ENCODE measurements around the gene EGR2.

EGR2 gene

DNA sequence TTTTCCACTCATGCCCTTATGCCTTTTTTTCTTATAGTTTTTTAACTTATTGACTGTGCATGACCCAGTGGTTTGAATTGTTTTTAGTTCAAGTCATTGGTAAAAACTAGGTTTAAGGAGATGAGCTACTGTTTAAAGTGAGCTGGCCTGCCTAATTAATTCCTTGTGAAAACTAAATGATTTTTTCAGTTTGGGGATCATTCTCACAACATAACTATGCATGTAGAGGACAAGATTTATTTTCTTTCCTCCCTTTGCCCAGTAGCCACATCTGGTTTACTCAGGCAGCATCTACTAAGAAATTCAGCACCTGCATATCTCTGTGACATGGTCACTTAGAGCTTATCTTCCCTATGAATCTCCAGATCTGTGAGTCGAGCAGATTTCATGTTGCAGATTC, 9.9 kb downstream of the EGR2 start:
- no peak for FAIRE-seq
- TF ChIP-seq TAF1 (IDR thresholded peaks at IDR 0.05; ENCODE audit: borderline replicate concordance, low read depth, low read length) (no peak), POLR2AphosphoS5 (IDR thresholded peaks at IDR 0.05; ENCODE audit: low read depth, low read length) (no peak), POLR2A (IDR thresholded peaks at IDR 0.05; ENCODE audit: low read depth, low read length) (no peak)

DNA sequence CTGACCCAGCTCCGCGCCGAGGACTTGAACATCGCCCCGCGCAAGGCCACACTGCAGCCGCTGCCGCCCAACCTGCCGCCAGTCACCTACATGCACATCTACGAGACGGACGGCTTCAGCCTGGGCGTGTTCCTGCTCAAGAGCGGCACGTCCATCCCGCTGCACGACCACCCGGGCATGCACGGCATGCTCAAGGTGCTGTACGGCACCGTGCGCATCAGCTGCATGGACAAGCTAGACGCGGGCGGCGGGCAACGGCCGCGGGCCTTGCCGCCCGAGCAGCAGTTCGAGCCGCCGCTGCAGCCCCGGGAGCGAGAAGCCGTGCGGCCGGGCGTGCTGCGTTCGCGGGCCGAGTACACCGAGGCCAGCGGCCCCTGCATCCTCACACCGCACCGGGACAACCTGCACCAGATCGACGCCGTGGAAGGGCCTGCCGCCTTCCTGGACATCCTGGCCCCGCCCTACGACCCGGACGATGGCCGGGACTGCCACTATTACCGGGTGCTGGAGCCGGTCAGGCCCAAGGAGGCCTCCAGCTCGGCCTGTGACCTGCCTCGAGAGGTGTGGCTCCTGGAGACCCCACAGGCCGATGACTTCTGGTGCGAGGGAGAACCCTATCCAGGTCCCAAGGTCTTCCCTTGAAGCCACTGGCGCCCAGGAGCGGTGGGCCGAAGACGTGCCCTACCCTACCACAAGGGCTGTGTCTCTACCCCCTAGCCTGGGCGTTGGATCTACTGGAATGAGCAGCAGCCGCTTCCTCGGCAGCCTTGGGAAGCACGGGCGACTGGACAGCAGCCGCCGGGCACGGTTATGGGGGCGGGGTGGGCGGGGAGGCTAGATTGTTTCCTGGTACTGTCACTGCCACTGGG, 10.7 kb downstream of the EGR2 start:
- DNase-seq (ENCODE audit: insufficient read length): no peak
- TF ChIP-seq POLR2AphosphoS5 (IDR thresholded peaks at IDR 0.05; ENCODE audit: low read depth, low read length) (no peak), POLR2A (IDR thresholded peaks at IDR 0.05; ENCODE audit: low read depth, low read length) (no peak; the same call in 1 of the 2 replicates), TAF1 (IDR thresholded peaks at IDR 0.05; ENCODE audit: borderline replicate concordance, low read depth, low read length) (no peak)
- FAIRE-seq: peak; percentile 77

More for the DNA sequence above, 9.9 kb downstream of the EGR2 start:
- no peak for DNase-seq (ENCODE audit: insufficient read length)

DNA sequence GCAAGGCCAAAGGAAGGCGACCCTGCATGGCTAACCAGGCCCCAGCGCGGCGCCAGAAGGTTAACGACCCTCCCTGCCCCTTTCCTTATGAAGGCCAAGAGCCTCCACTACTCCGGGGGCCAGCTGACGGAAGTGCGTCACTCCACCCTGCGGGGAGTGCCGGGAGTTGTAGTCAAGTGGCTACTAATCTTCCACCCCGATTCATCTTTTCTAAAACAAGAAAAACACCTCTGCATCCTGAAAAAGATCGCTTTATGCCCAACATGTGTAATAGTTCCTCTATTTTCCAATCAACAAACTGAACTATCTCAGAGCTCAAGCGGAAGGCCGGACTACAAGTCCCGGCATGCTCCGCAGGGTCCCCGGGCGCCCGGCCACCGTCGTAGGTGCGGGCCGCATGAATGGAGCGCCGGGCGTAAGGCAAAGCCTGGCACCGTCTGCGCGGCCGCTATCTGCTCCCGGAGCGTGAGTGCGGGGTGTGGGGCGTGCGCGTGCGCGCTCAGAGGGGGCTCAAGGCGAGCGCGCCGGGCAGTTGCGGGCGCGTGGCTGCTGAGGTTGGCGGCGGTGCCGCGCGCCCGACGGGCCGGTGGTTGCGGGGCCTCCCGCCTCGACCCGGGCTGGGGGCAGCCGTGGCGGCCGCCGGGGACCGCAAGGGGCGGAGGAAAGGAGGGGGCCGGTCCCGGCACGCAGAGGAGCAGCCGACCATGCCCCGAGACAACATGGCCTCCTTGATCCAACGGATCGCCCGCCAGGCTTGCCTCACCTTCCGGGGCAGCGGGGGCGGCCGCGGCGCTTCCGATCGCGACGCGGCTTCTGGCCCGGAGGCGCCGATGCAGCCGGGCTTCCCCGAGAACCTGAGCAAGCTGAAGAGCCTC, 11.6 kb downstream of the EGR2 start, which contains the start of gene ADO:
TSS of gene ADO (plus strand) at position 365 of the 875 bp plus-strand sequence. CDS start at position 705, 340 bp downstream.
- TF ChIP-seq TAF1 (IDR thresholded peaks at IDR 0.05; ENCODE audit: borderline replicate concordance, low read depth, low read length) (no peak; the same call in 1 of the 2 replicates), POLR2A (IDR thresholded peaks at IDR 0.05; ENCODE audit: low read depth, low read length) (peak; percentile 65; the same call in 1 of the 2 replicates)
- FAIRE-seq (peak; percentile 95), DNase-seq (ENCODE audit: insufficient read length) (peak; percentile 79)

DNA sequence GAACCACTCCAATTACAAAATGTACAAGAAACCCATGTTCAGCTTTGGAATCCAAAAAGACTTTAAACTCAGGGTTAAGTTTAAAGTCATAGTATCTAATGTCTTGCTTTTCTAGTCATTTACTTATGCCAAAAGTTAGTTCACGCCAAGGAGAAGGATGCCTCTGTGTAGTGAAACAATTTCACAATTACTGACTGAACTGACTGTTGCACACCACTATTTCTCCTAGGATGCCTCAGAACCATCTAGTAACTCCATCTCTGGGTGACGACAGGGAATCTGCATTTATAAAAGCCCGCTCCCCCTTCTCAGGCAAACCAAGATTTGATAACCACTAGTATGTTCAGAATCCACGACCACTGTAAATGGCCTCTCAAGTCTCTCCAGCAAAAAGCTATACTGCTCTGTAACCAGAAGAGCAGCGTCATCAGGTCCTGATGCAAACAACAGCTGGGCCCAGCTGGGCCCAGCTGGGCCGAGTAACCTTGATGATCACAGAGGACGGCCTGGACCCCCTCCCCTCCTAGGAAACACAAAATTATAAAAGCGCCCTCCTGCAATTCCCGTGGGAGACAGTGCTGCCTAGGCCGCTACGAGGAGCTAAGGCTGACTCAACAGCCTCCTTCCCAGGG, 12.3 kb downstream of the EGR2 start:
- DNase-seq (ENCODE audit: insufficient read length) (no peak), FAIRE-seq (peak; percentile 82)
- no peak for TF ChIP-seq POLR2AphosphoS5 (IDR thresholded peaks at IDR 0.05; ENCODE audit: low read depth, low read length)
- no peak for TF ChIP-seq POLR2A (IDR thresholded peaks at IDR 0.05; ENCODE audit: low read depth, low read length)
- no peak for TF ChIP-seq TAF1 (IDR thresholded peaks at IDR 0.05; ENCODE audit: borderline replicate concordance, low read depth, low read length)

DNA sequence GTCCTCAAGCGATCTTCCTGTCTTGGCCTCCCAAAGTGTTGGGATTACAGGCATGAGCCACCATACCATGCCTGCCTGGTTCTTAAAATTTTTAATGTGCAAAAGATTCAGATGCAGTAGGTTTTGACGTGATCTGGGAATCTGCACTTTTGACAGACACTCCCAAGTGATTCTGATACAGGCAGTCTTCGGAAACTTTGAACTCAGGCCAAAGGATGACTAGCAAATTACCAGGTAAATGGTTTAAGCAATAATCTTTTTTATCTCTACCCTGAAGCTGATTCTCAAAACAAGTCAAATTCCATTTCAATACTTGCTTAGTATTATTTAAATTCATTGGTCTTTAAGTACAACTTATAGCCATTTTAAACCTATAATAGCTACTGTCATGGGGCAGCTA, 14.3 kb downstream of the EGR2 start:
- DNase-seq (ENCODE audit: insufficient read length): no peak
- TF ChIP-seq TAF1 (IDR thresholded peaks at IDR 0.05; ENCODE audit: borderline replicate concordance, low read depth, low read length) (no peak), POLR2A (IDR thresholded peaks at IDR 0.05; ENCODE audit: low read depth, low read length) (no peak), POLR2AphosphoS5 (IDR thresholded peaks at IDR 0.05; ENCODE audit: low read depth, low read length) (no peak)

DNA sequence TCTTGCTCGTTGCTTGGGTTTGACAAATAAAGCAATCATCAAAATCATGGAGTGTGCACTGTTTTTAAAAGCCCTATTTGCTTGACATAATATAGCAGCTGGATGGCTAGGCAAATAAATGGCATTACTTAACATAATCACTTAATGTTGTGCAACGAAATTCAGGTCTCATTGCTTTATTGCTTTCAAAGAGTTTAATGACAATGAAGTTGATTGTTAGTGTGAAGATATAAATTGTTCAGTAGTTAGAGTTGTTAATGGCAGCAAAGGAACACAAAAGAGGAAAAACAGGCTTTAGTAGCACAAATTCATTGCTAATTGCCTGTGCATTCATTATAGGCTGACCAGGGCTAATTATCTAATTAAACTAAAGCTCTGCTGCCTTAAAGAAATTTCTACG, 19.3 kb downstream of the EGR2 start:
- no peak for FAIRE-seq
- TF ChIP-seq TAF1 (IDR thresholded peaks at IDR 0.05; ENCODE audit: borderline replicate concordance, low read depth, low read length): no peak
- TF ChIP-seq POLR2AphosphoS5 (IDR thresholded peaks at IDR 0.05; ENCODE audit: low read depth, low read length): no peak
- TF ChIP-seq POLR2A (IDR thresholded peaks at IDR 0.05; ENCODE audit: low read depth, low read length): no peak
- DNase-seq (ENCODE audit: insufficient read length): no peak

More for the DNA sequence above, 14.3 kb downstream of the EGR2 start:
- FAIRE-seq: no peak

DNA sequence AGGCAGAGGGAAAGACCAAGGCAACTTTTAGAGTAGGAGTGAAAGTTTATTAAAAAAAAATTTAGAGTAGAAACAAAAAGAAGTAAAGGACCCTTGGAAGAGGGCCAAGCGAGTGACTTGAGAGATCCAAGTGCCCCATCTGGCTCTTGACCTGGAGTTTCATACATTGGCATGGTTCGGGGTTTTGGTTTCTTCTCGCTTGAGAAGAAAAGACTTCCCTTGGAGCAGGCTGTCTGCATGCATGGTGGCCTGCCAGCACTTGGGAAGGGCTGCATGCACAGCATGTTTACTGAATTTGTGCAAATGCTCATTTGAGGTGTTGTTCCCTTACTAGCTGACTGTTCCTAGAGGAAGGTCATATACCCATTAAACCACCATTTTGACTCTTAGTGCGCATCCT, 20.4 kb downstream of the EGR2 start:
- no peak for TF ChIP-seq POLR2A (IDR thresholded peaks at IDR 0.05; ENCODE audit: low read depth, low read length)
- no peak for TF ChIP-seq POLR2AphosphoS5 (IDR thresholded peaks at IDR 0.05; ENCODE audit: low read depth, low read length)
- no peak for TF ChIP-seq TAF1 (IDR thresholded peaks at IDR 0.05; ENCODE audit: borderline replicate concordance, low read depth, low read length)
- DNase-seq (ENCODE audit: insufficient read length) (no peak), FAIRE-seq (no peak)

DNA sequence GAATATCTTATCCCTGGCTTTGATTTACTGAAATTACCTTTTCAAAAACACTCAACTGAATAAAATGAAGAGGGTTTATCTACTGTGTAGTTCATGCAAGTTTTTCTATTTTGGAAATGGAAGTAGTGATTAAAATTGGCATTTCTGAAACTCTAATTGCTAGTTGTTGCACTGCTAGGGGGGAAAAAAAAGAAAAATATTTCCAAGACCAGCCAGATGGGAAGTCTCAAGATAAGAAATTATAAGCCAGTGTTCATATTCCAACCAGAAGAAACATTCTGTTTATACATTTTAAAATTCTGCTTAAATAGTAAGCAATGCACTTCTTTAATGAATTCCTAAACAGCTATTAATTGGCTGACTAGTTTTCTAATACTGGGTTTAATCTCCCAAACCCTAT, 21.1 kb downstream of the EGR2 start:
- DNase-seq (ENCODE audit: insufficient read length) (no peak), FAIRE-seq (no peak)
- TF ChIP-seq POLR2A (IDR thresholded peaks at IDR 0.05; ENCODE audit: low read depth, low read length) (no peak), POLR2AphosphoS5 (IDR thresholded peaks at IDR 0.05; ENCODE audit: low read depth, low read length) (no peak)

DNA sequence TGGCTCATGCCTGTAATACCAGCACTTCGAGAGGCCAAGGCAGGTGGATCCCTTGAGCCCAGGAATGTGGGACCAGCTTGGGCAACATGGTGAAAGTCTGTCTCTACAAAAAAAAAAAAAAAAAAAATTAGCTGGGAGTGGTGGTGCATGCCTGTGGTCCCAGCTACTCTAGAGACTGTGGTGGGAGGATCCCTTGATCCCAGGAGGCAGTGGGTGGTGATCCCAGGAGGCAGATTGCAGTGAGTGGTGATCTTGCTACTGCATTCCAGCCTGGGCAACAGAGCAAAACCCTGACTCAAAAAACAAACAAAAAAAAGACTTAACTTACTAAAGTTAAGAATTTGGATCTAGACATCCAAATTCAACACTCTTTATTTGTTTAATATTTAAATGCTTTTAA, 21.9 kb downstream of the EGR2 start:
- DNase-seq (ENCODE audit: insufficient read length) (no peak), FAIRE-seq (no peak)
- TF ChIP-seq TAF1 (IDR thresholded peaks at IDR 0.05; ENCODE audit: borderline replicate concordance, low read depth, low read length) (no peak), POLR2AphosphoS5 (IDR thresholded peaks at IDR 0.05; ENCODE audit: low read depth, low read length) (no peak), POLR2A (IDR thresholded peaks at IDR 0.05; ENCODE audit: low read depth, low read length) (no peak)

DNA sequence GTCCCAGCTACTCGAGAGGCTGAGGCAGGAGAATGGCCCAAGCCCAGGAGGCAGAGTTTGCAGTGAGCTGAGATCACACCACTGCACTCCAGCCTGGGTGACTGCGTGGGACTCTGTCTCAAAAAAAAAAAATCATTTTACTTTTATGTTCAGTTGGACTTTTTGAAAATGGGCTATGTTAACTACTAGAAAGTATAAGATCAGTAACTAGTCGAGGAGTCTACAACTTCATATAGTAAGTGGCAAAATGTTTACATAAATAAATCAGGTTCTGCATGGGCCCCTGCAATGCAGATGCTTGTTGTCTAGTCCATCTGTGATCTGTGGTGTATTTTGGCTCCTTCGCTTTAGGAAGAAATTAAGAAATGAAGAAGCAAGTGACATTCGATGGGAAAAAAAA, 23.9 kb downstream of the EGR2 start:
- no peak for DNase-seq (ENCODE audit: insufficient read length)
- TF ChIP-seq POLR2A (IDR thresholded peaks at IDR 0.05; ENCODE audit: low read depth, low read length) (no peak), POLR2AphosphoS5 (IDR thresholded peaks at IDR 0.05; ENCODE audit: low read depth, low read length) (no peak), TAF1 (IDR thresholded peaks at IDR 0.05; ENCODE audit: borderline replicate concordance, low read depth, low read length) (no peak)

DNA sequence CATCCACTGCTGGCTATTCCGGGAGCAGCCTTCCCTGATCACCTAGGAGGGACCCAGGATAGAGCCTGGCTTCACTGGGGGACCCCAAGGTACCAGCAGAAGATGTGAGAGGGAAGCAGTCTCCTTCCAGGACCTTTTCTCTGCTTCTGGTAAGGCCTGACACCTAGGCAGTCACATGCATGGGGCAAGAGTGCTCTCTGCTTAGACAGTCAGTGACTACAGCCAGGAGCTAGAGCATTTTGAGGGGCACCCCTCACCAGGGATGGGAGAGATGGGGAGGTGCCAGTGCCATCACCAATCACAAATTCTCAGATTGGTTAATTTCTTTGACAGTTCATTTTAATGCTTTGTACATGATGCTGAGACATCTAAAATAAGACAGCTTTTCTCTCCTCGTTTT, 25.6 kb downstream of the EGR2 start:
- FAIRE-seq (peak; percentile 27), DNase-seq (ENCODE audit: insufficient read length) (no peak)
- no peak for TF ChIP-seq TAF1 (IDR thresholded peaks at IDR 0.05; ENCODE audit: borderline replicate concordance, low read depth, low read length)
- no peak for TF ChIP-seq POLR2A (IDR thresholded peaks at IDR 0.05; ENCODE audit: low read depth, low read length)
- no peak for TF ChIP-seq POLR2AphosphoS5 (IDR thresholded peaks at IDR 0.05; ENCODE audit: low read depth, low read length)

More for the DNA sequence above, 23.9 kb downstream of the EGR2 start:
- FAIRE-seq: no peak
